ENCODE data around the gene RAB26.

DNA sequence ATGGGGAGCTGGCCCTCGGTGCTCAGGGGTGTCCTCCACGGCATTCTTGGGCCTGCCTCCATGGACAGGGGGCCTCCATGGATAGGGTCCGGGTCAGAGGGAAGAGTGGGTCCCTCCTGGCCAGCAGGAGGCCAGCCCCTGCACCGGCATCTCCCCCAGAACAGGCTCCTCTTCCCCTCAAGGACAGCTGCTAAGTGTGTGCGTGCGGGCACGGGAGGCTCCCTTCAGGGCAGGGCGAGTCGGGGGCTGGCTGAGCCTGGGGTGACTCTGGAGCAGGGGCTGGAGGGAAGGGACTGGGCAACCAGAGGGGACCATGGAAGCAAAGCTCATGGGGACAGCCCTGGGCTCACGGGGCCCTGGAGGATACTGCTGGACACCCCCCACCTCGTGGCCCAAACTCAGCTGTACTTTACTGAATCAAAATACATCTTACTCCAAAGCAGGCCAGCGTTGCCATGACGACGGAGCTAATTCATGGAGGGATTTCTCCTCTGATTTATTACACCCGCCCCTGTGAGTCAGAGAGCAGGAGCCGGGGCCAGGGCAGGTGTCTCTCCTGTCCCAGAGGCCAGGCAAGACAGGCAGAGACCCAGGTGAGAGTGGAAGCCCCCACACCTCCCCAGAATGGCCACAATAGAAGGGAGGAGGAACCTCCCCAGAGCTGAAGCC lies 45.9 kb downstream of the RAB26 start:
- no peak for TF ChIP-seq CTCF (IDR thresholded peaks at IDR 0.05)
- no peak for TF ChIP-seq EZH2 (IDR thresholded peaks at IDR 0.05)

Data from neural progenitor cell (in vitro differentiated cells).